Dendritic cell treated with granulocyte-macrophage colony-stimulating factor and Interleukin-4, amounts not matched to agents 40 ng/mL and 50 ng/mL, for 4 days (primary cell): ENCODE results near the gene NOS2.
"Not testable (repeated sequence)": the region's sequence is repeated elsewhere in the genome, so short reads cannot be mapped to it uniquely, and the experiment has no call there.

Experiments
- H3K27ac Mint-ChIP-seq: one replicate; pipeline ENCODE4 v1.8.0; 2022; ENCODE audit warnings: mild to moderate bottlenecking, mixed read lengths
- H3K27me3 Mint-ChIP-seq: one replicate; pipeline ENCODE4 v1.8.0; 2022; ENCODE audit warnings: mild to moderate bottlenecking, mixed read lengths
- H3K36me3 Mint-ChIP-seq: one replicate; pipeline ENCODE4 v1.8.0; 2022; ENCODE audit warnings: low read depth, mixed read lengths
- H3K4me1 Mint-ChIP-seq: one replicate; pipeline ENCODE4 v1.8.0; 2022; ENCODE audit warnings: low read depth, mixed read lengths
- H3K4me3 Mint-ChIP-seq: one replicate; pipeline ENCODE4 v1.8.0; 2022; ENCODE audit warnings: mild to moderate bottlenecking, moderate library complexity, mixed read lengths
- H3K9me3 Mint-ChIP-seq: one replicate; pipeline ENCODE4 v1.8.0; 2022; ENCODE audit warnings: mixed read lengths
- intact Hi-C: fragments of 100-400 bp; cut with micrococcal nuclease; formaldehyde crosslinking; loops from one replicate; pipeline ENCODE4 v1.15.0; 2022

NOS2 gene

DNA sequence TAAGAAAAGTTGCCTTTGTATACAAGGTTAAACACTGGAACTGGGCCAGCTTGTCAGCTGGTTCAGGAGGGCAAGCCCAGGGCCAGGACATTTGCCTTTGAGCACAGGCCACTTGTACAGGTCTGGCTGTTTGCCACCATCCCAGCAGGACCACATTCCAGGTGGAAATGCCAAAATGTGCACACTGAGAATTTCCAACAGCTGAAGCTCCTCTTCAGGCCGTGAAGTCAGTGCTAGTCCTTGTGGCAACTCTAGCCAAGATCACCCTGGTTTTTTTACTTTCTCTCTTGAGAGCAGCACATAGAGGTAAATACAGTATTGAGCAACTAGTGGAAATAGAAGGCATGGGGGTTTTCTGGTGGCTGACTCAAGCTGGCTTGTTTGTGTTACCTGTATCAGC lies 29.6 kb upstream of the NOS2 start:
- H3K36me3 Mint-ChIP-seq, intact Hi-C loops, H3K4me1 Mint-ChIP-seq, H3K9me3 Mint-ChIP-seq, H3K27ac Mint-ChIP-seq, H3K27me3 Mint-ChIP-seq, H3K4me3 Mint-ChIP-seq: not testable (repeated sequence)

DNA sequence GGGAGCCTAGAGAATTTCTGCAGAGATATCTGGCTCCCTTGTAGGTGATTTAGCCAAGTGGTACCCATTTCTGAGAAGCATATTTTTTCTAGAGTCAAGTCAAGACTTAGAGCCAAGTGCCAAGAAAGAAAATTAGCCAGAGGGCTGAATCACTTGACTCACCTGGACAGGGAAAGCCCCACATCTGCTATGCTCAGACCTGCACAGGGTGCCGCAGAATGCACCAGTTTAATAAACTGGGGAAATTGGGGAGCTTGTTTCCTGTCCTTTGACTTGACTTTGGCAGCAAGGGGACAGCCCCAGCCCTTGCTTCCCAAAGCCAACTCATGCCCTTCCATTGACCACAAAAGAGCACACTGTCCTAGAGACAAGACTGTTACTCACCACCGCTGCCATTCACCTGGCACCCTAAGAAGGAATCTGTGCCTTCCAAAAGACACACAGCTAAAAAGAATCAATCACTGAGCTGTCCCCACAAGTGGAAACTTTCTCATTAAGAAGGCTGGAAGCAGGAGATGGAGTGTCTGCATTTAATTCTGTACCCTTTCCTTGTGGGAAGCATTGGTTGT lies 28.9 kb upstream of the NOS2 start:
- H3K27ac Mint-ChIP-seq, H3K27me3 Mint-ChIP-seq, intact Hi-C loops, H3K36me3 Mint-ChIP-seq, H3K4me3 Mint-ChIP-seq, H3K4me1 Mint-ChIP-seq, H3K9me3 Mint-ChIP-seq: not testable (repeated sequence)

DNA sequence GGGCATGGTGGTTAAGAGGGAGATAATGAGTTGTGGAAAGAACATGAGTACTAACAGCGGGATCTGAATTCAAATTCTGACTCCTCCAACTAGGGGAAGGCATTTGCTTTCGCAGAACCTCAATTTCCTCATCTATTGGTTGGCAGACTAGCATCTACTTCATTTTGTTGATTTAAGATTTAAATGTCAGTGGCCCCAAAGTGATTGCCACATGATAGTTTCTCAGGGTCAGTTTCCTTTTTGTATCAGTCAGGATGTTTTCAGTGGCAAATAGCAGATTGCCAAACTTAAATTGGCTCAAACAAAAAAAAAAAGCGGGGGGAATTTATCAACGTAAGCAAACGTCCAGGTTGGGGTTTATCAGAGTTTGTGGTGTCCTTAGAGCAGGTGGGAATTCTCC lies 25.1 kb upstream of the NOS2 start:
- Mint-ChIP-seq H3K4me1 (peaks cover 8% of the 10 kb centered on the region), H3K4me3 (no peak overlapping the region), H3K27me3 (no peaks in the 10 kb centered on the region), H3K36me3 (peaks cover 6% of the 10 kb centered on the region), H3K27ac (no peak overlapping the region), H3K9me3 (peaks cover 25% of the 10 kb centered on the region)
- intact Hi-C loops: no loop called here

DNA sequence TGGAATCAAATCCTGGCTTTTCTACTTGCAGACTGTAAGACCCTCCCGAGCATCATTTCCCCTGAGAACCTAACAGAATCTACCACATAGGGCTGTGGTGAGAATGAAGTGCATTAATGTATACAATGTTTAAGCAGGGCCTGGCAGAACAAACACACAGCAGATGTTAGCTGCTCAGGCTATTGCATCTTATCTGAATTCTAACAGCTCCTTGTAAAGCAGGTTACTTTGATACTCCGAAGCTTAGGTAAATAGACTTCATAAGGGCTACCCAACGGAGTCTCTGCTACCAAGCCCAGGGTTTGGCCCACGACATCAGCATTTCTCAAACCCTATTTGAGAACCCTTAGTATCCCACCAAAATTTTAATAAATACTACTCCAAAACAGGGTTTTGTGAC lies 24.4 kb upstream of the NOS2 start:
- Mint-ChIP-seq H3K27me3 (no peaks in the 10 kb centered on the region), H3K9me3 (peaks cover 27% of the 10 kb centered on the region), H3K4me1 (peaks cover 8% of the 10 kb centered on the region), H3K27ac (no peak overlapping the region), H3K4me3 (no peak overlapping the region), H3K36me3 (peaks cover 6% of the 10 kb centered on the region)
- intact Hi-C loops: no loop called here

DNA sequence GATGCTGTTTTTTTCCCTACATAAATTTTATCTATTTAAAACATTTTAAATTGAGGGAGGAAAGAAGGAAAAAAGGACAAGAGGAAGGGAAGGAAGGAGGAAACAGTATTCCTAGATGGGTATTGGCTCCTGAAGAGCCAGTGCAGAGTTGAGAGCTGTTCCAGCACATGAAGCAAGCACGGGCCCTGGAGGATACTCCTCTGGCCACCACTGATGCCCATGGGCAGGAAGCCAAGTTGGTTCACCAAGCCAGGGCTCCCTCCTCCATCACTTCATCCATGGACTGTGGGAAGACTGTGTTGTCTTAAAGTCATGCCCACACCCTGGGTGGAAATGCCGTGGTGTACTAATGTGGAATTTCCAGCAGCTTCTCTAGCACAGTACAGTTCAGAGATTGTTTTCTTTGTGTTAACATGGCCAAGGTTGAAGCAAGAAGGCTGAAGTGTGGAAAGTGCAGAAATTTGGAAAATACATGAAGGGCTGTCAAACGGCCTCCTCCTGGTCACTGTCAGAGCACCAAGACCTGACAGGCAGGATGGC lies 23.9 kb upstream of the NOS2 start:
- Mint-ChIP-seq H3K27ac (no peak overlapping the region), H3K27me3 (no peaks in the 10 kb centered on the region), H3K4me1 (peaks cover 8% of the 10 kb centered on the region), H3K9me3 (peaks cover 27% of the 10 kb centered on the region), H3K36me3 (peaks cover 6% of the 10 kb centered on the region), H3K4me3 (no peak overlapping the region)
- intact Hi-C loops: no loop called here

DNA sequence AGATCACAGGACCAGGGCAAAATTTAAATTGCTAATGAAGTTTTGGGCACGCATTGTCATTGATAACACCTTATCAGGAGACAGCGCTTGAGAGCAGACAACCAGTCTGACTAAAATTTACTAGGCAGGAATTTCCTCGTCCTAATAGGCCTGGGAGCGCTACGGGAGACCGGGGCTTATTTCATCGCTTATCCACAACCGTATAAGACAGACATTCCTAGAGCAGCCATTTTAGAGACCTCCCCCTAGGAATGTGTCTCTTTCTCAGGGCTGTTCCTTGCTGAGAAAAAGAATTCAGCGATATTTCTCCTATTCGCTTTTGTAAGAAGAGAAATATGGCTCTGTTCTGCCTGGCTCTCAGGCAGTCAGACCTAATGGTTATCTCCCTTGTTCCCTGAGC lies 21.8 kb upstream of the NOS2 start:
- H3K4me3 Mint-ChIP-seq, H3K27me3 Mint-ChIP-seq, H3K36me3 Mint-ChIP-seq, intact Hi-C loops, H3K4me1 Mint-ChIP-seq, H3K27ac Mint-ChIP-seq: not testable (repeated sequence)
- H3K9me3 Mint-ChIP-seq: peaks cover 27% of the 10 kb centered on the region

DNA sequence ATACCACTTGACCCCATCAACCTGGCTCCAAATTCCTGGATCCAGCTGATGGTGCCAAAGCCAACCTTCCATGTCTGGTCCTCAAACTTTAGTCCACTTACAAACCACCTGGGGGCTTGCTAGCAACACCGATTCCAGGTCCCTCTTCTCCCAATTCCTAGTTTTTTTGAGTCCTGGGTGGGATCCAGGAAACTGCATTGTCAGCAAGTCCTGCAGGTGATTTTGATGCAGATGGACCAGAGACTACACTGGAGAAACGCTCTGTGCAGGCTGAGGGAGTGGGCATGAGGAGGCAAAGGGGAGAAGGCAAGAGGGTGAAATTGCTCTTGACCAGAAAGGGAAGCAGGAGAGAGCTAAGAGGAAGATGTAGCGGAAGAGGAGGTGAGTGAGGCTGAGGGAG lies 21.0 kb upstream of the NOS2 start:
- Mint-ChIP-seq H3K27ac (no peak overlapping the region), H3K4me1 (peaks cover 8% of the 10 kb centered on the region), H3K9me3 (peaks cover 27% of the 10 kb centered on the region), H3K27me3 (no peaks in the 10 kb centered on the region), H3K36me3 (peaks cover 6% of the 10 kb centered on the region), H3K4me3 (no peak overlapping the region)
- intact Hi-C loops: no loop called here

DNA sequence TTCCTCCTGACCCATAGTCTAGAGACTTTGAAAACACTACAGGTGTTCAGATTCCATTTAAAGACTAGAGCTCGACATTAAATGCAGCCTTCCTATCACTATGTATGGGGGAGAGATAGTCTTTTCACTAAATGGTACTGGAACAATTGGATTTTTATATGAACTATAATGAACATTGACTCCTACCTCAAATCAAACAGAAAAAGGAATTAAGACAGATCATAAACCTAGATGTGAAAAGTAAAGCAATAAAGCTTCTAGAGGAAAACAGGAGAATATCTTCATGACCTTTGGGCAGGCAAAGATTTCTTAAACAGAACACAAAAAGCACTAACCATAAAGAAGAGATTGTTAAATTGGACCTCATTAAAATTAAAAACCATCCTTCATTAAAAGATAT lies 18.8 kb upstream of the NOS2 start:
- Mint-ChIP-seq H3K27ac (no peak overlapping the region), H3K27me3 (no peaks in the 10 kb centered on the region), H3K4me3 (no peak overlapping the region), H3K4me1 (no peaks in the 10 kb centered on the region), H3K36me3 (peaks cover 6% of the 10 kb centered on the region), H3K9me3 (peaks cover 27% of the 10 kb centered on the region)
- intact Hi-C loops: no loop called here

DNA sequence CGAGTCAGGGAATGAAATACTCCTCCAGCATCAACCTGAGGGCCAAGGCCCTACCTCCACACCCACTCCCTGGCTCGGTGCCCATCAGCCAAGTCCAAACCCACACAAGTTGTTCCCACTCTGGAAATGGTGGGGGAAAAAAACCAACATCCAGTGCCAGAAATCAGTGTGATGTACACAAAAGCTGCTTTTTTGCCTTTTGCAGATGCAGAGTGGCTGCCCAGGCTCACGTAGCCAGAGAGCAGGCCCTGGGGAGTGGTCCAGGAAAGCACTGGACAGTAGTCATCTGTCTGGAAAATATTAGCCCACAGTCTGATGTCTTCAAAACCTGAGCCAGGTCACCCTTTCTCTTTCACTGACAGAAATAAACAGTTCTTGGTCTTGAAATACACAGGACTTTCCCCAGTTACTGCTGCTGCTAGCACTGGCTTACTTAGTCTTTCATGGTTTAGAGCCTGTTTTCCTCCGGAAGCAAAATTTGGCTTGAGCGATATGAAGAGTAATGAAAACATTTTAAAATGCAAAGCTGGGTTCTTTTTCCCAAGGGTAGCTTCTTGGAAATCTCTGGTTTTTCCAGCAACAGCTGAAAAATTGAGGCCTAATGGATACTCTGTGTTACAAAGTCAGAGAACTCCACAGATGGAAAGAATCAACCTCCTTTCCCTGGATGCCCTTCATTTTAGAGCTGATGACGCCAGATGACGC lies 18.2 kb upstream of the NOS2 start:
- H3K27ac Mint-ChIP-seq: no peak overlapping the region
- H3K4me3 Mint-ChIP-seq: no peak overlapping the region
- H3K9me3 Mint-ChIP-seq: peaks cover 27% of the 10 kb centered on the region
- intact Hi-C loops: no loop called here
- peaks cover 6% of the 10 kb centered on the region for H3K36me3 Mint-ChIP-seq
- H3K4me1 Mint-ChIP-seq: no peaks in the 10 kb centered on the region
- no peaks in the 10 kb centered on the region for H3K27me3 Mint-ChIP-seq

DNA sequence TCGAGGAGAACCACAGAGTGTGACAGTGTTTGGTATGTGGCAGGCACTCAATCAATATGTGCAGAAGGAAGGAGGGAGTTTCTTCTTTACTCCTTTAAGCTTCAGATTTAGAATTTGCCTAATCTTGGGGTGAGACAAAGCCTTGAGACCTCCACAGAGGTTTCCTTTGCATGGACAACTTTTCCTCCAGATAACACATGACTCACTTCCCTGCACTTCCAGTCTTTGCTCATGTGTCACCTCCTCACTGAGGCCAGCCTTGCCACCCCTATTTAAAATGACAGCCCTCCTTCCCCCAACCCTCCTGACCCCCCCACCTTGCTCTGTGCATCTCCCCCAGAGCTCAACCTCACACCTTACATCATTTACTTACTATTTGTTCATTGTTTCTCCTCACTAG lies 17.4 kb upstream of the NOS2 start:
- H3K36me3 Mint-ChIP-seq: peaks cover 6% of the 10 kb centered on the region
- no peaks in the 10 kb centered on the region for H3K4me1 Mint-ChIP-seq
- H3K9me3 Mint-ChIP-seq: peaks cover 25% of the 10 kb centered on the region
- no peak overlapping the region for H3K27ac Mint-ChIP-seq
- H3K27me3 Mint-ChIP-seq: no peaks in the 10 kb centered on the region
- intact Hi-C loops: no loop called here
- no peak overlapping the region for H3K4me3 Mint-ChIP-seq

DNA sequence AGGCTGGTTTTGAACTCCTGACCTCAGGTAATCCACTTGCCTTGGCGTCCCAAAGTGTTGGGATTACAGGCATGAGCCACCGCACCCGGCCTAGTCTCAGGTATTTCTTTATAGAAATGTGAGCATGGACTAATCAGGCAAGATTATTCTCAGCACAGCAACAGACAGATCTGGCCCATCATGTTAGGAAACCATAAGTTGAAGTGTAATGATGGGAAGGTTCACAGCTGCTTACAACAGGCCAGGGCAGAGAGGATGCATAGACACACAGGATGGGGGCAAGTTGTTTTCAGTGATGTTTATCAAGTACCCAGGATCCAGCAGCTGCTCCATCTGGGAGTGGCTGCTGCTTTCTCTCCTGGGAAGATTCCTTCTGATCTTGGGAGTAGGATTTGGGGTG lies 16.6 kb upstream of the NOS2 start:
- H3K4me3 Mint-ChIP-seq: no peak overlapping the region
- H3K4me1 Mint-ChIP-seq: no peaks in the 10 kb centered on the region
- H3K9me3 Mint-ChIP-seq: peaks cover 17% of the 10 kb centered on the region
- no peak overlapping the region for H3K27ac Mint-ChIP-seq
- intact Hi-C loops: no loop called here
- no peaks in the 10 kb centered on the region for H3K27me3 Mint-ChIP-seq
- H3K36me3 Mint-ChIP-seq: peaks cover 6% of the 10 kb centered on the region

DNA sequence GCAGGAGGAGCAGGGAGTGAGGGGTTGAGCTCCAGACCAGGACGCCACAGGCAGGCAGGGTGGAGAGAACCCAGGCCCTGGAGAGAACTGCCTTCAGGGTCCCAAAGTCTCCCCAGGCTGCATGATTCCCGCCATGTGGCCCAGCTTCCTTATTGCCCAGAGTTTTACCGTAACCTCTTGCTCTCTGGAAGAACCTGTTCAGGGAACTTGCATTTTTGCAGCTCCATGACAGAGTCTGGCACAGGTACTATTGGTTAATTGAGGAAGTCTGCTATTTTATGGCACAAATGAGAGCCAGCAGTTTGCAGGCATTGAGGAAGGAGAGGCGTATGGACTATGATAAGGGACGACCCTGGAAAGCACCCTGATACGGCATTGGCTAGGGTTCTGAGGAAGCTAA lies 11.6 kb upstream of the NOS2 start:
- H3K36me3 Mint-ChIP-seq: no peaks in the 10 kb centered on the region
- intact Hi-C loops: no loop called here
- H3K4me3 Mint-ChIP-seq: no peak overlapping the region
- H3K27me3 Mint-ChIP-seq: no peaks in the 10 kb centered on the region
- H3K4me1 Mint-ChIP-seq: peaks cover 14% of the 10 kb centered on the region
- peaks cover 7% of the 10 kb centered on the region for H3K9me3 Mint-ChIP-seq
- H3K27ac Mint-ChIP-seq: no peak overlapping the region

DNA sequence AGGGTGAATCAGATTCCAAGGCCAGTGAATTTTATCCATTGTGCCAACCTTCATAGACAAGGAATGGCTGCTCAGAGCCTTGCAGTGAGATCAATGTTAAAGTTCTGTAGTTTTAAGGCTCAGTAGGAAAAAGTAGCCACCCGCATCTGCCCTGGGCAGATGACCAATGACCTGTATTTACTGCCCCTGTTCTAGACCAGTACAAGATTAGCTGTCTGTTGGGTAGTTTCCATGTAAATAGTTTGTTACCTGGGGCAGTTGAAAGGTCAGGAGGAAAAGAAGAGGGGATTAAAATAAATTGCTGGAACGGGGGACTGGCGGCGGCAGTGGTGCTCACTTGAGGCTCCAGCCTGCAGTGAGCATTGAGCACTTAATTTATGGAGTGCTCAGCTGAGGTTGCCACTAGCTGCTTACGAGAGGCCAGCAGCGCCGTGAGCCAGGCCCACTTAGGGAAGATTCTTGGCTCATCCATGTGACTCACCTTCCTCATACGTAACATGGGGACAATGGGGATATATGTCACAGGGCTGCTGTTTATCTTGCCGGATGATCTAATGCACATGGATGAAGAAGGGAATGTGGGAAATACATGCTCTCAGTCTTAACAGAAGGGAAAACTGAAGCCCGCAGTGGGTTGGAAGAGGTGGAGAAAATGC lies 10.7 kb upstream of the NOS2 start:
- peaks cover 7% of the 10 kb centered on the region for H3K9me3 Mint-ChIP-seq
- intact Hi-C loops: no loop called here
- no peak overlapping the region for H3K27ac Mint-ChIP-seq
- H3K4me1 Mint-ChIP-seq: peaks cover 16% of the 10 kb centered on the region
- H3K4me3 Mint-ChIP-seq: no peak overlapping the region
- no peaks in the 10 kb centered on the region for H3K36me3 Mint-ChIP-seq
- H3K27me3 Mint-ChIP-seq: no peaks in the 10 kb centered on the region

DNA sequence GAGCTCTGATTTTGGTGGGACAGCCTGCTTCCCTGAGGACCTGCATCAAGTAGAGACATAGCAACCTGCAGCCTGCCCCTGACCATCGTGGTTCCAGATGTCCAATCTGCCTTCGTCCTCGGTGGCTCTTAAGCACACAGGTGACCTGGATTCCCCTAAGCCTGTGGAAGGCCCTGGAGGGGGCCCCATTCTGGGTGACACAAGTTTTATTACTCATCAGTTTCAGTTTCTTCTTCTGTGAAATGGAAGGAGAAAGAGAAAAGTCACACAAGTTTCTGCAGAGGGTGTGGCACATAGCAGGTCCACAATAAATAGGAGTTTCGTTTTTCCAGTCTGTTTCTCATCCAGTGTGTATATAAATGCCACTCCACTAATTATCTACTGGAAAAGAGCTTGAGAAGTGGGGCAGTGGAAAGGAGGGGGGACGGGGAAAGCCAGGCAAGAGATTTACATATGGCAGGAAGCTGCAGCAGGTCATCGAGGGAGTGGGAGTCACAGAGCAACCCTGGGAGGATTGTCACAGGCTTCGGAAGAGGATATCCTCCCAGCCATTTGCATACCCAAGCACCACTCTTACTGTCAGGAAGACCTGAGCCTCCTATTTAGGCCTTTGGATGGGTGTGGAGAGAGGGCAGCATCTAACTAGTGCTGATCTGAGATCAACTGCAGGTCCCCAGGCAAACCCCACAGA lies 10.0 kb upstream of the NOS2 start:
- Mint-ChIP-seq H3K27me3 (no peaks in the 10 kb centered on the region), H3K4me1 (peaks cover 23% of the 10 kb centered on the region), H3K27ac (no peak overlapping the region), H3K9me3 (peaks cover 7% of the 10 kb centered on the region), H3K4me3 (no peak overlapping the region), H3K36me3 (no peaks in the 10 kb centered on the region)
- intact Hi-C loops: no loop called here
